HG03064 (cell line): ENCODE measurements around the gene RSPO1.

Experiments
- ATAC-seq: cut with Tn5 transposase; IDR thresholded peaks from one replicate; pipeline ENCODE4 v1.9.1; 2021; ENCODE audit warnings: low read depth; ENCODE audit not compliant: unreplicated experiment

RSPO1 gene

DNA sequence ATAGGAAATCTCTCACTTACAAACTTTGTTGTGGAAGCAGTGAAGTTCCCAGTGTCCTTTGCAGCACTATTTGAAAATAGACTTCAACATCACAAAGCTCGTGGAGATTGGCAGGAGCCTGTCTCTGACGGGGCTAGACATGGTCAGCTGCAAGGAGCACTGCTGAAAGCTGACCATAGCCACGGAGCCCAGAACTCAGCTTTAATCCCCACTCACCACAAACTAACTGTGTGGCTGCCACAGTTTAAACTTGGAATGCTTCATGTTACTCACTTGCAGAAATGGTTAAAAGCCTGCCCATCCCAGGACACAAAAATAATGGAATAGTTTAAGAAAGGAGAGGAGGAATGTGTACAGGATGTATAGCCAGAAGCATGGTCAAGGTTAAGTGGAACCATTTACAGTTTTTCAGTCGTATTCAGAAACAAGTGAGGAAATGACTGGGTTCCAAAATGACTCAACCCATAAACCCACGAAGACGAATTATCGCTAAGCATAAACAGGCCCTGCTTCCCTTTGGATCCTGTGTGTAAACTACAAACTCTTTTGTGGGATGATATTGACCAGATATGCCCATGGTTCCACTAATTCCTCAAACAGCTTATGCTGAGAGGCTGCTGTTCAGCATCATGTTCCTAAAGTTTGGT, 59.7 kb downstream of the RSPO1 start:
- ATAC-seq = no peak

DNA sequence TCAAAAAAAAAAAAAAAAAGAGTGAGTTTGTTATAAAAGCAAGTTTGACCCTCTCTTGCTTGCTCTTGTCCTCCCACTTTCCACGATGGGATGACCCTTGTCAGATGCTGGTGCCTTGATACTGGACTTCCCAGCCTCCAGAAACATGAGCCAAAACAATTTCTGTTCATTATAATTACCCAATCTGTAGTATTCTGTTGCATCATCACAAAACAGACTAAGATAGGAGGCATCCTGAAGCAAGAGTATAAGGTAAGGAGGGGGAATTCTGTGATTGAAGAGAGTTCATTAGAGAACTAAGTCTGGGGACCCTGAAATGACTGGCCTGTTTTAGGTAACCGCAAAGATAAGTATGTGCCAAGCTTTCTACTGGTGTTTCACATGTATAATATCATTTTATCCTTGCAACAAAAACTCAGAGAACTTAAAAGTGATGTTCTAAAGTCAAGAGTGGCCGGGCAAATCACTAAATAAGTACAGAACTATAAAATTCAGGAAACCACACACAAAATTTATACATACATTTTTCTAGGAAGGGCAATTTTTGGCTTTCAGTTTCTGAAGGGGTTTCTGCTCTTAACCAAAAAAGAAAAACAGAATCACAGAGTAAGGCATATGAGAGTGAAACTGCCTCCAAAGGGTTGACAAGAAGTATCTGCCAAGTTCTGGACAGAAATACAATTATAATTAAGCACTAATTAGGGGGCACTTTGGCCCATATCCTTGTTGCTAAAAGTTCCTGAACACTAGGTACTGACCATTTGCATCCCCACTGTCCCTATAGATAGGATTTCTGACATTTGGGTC, 64.0 kb downstream of the RSPO1 start:
- ATAC-seq = no peak

DNA sequence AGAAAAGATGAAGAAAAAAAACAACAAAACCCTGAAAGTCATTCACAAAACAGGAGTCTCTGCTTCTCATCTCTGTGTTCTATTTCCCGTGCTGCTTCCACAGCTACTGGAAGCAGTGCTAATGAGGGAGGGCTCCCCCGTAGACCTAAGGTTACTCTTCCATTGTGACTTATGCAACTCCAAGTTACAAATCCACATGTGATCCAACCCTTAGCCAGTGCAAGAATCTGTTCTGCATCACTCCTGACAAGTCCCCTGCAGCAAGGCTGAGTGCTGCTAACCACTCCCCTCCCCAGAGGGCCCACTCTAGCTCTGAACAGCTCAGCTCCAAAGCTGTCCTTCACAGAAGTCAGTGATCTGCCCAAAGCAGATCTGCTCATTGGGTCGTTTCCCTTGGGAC, 67.7 kb downstream of the RSPO1 start:
- no peak for ATAC-seq

DNA sequence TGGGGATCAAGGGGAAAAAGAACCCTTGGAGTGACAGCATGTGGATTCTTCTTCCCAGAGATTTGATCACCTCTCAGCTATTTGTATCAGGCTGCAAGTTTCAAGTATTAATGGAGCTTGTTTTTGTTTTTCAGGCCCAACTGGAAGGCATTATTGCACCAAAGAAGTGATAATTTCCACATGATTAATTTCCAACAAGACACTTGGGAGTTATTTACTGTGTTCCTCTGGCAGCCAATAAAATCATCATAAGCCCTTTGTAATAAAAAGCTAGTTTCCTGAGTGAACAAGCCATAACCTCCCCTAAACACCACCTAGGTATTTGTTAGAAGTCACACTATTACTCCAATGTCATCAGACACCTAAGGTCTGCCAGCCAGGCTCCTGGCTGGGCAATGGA, 69.8 kb downstream of the RSPO1 start:
- ATAC-seq = no peak

DNA sequence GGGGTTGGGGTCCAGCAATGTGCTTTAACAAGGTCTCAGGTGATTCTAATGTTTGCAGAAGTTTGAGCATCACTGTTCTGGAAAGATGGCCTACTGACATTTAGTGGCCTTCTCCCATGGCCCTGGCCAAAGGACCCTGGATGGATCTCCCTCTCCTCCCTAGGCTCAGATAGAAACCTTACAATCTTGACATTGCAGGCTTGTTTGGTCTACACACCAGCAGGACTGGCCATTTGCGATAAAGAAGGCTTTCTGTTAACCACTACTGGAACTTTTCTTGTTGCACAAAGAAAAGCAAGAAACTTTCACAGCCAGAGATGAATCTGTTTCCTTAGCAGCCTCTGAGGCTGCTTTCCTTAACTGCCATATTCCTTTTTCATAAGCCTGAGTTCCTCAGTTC, 71.7 kb downstream of the RSPO1 start:
- no peak for ATAC-seq
